HG03571 (cell line): ENCODE results near the gene PIWIL4.
"Not testable (repeated sequence)": the region's sequence is repeated elsewhere in the genome, so short reads cannot be mapped to it uniquely, and the experiment has no call there.

Experiments
- ATAC-seq: cut with Tn5 transposase; IDR thresholded peaks from one replicate; pipeline ENCODE4 v1.9.1; 2021; ENCODE audit not compliant: unreplicated experiment

The PIWIL4 gene

DNA sequence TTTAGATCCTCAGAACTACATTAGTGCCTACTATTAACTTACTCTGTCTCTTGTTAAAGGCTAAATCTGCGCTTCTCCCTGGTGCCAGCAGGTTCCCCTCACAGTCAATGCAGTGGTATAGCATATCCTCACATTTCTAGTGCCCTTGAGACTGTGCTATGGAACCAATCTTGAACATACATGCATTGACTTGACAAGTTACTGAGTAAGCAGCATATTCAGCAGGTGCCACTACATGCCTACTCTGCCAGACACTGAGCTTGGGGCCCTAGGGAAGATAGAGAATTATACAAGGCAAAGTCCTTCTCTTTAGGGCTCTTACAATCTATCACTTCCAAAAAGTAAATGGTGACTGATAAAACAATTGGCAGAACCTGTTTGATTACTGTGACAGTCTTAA, 20.3 kb upstream of the PIWIL4 start:
- ATAC-seq: no peak

DNA sequence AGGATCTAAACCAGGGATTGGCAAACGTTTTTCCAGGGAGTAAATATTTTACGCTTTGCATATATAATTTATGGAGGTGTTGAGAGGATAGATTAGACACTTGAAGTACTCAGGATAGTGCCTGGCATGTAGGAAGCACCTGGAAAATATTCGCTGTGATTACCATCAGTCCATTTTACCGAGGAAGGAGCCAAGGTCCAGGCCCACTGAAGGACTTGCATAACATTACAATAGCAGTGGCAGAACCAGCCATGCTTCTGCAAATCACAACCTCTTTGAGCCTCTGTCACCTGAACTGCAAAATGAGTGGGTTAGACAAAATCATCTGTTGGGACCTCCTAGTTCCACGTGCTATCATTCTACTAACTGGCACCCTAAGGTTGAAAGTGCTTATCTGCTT, 18.0 kb upstream of the PIWIL4 start:
- ATAC-seq: no peak

DNA sequence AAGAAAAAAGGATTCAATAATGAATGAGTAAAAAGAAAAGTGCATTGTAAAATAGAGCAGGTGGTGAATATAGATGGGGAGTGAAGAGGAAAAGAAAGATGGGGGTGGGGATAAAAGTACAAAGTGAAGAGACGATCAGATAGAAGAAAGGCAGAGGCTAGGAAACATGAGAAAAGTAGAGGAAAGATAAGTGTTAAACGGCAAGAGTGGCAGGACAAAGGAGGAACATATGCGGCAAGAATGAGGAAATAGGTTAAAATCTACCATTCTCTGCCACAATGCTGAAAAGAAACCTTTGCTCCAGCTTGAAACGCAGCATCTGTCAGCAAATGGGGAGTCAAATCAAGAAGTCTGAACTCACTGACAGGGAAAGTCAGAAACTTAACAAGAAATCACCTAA, 16.7 kb upstream of the PIWIL4 start:
- no peak for ATAC-seq

DNA sequence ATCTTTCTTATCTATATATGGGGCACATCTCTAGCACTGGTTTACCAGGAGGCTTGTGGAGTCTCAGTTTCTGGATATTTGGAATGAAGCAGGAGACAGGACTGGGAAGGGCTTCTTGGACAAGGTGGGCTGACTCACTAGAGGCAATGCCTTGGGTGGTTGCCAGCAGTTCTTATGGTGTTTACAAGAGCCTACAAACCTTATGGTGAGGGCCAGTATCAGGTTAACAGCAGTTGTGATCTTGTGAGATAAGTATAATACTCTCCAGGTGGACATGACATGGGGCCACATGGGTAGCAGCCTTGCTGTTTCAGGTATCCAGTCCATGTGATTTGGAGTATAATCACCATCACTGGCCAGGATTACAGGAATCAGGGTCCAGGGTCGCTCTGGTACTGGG, 13.2 kb upstream of the PIWIL4 start:
- no peak for ATAC-seq

DNA sequence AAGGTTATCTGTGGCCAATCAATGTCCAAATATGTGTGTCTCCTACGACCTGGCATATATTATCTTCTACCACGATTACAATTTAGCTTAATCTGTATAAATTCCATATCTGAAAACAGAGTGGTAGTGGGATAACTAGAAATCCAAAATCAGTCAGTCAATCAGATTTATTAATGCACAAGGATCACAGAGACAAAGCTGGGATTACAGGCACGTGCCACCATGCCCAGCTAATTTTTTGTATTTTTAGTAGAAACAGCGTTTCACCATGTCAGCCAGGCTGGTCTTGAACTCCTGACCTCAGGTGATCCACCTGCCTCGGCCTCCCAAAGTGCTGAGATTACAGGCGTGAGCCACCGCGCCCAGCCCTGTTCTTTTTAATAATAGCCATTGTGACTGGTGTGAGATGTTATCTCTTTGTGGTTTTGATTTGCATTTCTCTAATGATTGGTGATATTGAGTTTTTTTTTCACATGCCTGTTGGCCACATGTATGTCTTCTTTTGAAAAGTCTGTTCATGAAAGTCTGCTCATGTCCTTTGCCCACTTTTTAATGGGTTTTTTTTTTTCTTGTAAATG, 11.3 kb upstream of the PIWIL4 start:
- ATAC-seq: not testable (repeated sequence)

DNA sequence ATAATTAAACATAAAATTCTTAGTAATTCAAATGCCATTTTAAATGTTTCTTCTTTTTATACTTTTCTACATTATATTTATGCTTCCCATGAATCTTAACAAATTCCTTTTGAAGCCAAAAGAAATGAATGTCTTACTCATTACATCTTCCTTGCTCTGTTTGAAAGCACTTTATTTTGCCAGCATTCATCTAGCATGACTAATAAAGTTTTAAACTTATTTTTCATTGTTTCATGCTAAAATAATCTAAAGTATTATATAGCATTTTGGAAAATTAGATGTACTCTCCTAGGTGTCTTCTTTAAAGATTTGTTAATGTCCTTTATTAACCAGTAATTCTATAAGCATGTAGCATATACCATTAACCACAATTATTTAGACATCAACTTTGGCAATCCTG, 9.7 kb upstream of the PIWIL4 start:
- no peak for ATAC-seq

DNA sequence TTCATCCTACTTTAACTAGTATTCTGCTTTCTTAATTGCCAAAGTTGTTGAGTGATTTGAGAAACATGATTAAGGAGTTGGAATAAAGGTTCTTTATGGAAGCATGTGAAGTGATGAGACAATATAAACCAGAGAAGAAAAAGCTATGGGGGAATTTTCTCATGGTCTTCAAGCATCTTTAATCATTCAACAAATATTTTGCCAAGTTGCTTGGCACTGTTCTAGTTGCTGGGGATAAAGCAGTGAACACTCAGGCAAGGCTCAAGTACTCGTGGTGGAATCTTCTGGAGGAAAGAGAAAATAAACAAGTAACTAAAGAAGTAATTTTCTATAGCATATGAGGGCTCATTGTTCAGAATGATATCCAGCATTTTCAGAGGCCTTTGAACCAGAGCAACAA, 9.2 kb upstream of the PIWIL4 start:
- peak; percentile 9 for ATAC-seq

DNA sequence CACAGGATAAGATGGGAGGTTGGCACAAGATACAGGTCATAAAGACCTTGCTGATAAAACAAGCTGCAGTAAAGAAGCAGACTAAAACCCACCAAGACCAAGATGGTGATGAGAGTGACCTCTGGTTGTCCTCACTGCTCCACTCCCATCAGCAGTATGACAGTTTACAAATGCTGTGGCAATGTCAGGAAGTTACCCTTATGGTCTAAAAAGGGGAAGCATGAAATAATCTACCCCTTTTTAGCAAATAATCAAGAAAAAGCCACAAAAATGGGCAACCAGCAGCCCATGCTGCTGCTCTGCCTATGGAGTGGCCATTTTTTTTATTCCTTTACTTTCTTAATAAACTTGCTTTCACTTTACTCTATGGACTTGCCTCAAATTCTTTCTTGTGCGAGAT, 8.7 kb upstream of the PIWIL4 start:
- ATAC-seq: peak; percentile 71

DNA sequence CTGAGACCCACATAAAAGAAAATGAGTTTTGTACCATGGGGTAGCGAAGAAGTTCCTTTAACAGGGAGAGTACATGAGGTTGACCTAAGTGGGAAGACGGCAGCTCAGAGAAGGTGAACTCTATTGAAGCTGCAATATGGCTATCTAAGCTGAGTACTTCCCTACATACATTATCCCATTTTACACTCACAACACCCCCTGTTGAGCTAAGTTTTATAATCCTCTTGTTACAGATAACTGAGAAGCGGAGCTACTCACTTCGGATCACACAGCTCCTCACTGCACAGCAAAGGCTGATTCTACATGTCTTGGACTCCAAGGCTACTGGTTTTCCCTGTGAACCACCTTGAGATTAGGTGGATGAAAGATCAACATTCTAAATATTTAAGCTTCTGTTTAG, 8.2 kb upstream of the PIWIL4 start:
- no peak for ATAC-seq

DNA sequence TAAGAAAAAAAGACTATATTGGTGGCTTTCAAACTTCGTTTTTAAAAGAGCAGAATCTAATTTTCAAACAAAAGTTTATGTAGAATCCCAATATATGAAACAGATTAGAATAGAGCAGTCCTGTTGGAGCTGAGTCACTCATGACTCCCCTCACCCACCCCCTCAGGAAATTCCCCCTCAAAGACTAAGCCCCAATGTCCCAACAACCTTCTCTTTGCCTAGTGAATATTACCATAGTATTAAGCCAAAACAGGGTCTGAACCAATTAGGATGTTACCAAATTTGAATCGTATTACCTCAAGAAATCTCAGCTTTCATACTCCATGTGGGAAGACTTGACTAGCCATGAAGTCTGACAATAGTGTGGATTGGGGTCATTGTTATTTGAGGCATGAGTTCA, 7.8 kb upstream of the PIWIL4 start:
- no peak for ATAC-seq

DNA sequence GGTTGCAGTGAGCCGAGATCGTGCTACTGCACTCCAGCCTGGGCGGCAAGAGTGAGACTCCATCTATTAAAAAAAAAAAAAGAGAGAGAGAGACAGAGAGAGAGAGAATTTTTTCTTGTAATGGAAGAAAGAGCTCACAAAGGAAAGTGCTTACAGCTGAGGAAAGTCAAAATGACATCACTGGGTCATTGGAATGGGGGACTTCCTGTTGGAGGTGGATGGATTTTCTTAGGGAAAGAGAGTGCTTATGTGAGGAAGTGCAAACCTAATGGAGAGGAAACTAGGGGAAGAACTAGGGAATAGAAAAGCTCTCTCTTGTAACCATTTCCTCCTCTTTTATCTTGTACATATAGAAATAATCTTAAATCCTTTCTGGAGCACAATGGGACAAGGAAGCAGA, 6.3 kb upstream of the PIWIL4 start:
- no peak for ATAC-seq

DNA sequence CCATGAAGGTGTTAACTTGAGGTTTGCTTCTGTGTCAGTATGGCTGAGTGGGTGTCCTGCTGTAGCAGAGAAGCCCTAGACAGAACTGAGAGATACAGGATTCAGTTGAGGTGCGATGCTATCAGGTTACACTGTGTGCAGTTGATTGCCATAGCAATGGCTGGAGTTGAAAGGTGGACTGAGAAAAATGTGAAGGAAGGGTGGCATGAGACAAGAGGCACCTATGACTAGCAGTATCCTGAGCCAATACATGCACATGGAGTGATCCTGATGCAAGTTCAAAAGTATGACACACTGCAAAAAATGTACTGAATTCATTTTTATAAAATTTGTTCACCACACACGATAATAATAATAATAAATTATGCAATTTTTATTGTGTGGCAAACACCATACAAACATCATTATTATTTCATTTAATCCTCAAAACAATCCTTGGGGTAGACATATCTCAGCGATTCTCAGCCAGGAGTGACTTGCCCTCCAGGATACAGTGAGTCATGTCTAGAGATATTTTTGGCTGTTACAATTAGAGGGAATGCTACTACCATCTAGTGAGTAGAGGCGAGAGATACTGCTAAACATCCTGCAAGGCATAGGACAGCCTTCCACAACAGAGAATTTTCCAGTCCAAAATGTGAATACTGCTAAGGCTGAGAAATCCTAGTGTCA, 3.9 kb upstream of the PIWIL4 start:
- ATAC-seq: no peak

DNA sequence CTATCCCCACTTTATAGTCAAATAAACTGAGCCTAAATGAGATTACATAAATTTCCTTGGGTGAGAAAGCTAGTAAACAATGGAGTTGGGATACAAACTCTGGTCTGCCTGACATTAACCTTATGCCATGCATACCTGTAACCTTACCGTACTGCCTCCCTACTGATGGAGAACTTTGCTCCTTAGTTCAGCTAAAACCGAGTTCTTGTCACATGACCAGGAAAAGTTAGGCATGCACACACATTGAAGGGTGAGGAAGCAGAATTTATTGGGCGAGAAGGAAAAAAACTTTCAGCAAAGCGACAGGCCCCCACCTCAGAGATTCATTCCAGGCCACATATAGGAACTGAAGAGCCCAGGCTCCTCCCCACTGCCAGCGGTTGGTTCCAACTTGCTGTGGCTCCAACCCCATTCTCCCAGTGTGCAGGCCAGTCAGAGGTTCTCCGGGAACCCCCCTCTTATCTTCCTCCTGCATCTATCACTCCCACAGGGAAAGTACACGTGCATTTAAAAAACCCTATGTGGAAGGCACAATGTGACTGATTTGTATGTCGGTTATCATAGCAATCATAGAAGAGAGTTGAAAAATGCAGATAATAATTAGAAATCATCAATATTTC, 3.2 kb upstream of the PIWIL4 start:
- ATAC-seq: no peak

DNA sequence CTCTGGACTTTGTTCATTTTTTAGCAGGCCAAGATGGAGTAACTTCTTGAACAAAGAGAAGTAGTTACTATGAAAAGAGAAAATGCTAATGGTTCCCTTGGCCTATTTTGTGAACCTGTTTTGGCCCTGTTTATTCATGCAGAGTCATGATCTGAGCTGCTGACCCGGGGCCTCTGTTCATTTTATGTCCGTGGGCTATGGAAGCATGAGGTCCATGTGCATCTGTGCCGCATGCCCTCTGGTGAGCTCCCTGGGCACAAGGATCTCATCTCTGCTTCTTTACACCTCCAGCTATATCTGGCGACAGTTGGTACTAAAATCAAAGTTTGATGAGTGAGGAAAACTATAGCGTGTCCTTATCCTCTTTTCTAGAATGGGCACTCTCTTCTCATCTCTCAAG, 1.0 kb downstream of the PIWIL4 start:
- no peak for ATAC-seq

DNA sequence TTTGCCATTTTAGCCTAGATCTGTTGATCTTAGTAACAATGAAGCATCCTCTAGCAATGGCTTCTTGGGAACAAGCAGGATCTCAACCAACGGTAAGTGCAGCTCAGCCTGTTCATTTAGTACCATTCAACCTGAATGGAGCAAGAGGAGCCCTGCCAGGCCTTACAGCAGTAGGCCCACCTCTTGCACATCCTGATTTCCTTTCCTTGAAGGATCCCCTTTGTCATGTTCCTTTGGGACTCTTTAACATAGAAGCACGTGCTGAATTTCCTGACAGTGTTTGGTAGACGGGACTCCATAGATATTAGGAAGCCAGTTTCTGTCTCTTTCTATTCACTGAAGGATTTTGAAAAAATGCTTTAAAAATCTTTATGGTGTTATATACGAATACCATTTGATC, 1.5 kb downstream of the PIWIL4 start:
- ATAC-seq: no peak

DNA sequence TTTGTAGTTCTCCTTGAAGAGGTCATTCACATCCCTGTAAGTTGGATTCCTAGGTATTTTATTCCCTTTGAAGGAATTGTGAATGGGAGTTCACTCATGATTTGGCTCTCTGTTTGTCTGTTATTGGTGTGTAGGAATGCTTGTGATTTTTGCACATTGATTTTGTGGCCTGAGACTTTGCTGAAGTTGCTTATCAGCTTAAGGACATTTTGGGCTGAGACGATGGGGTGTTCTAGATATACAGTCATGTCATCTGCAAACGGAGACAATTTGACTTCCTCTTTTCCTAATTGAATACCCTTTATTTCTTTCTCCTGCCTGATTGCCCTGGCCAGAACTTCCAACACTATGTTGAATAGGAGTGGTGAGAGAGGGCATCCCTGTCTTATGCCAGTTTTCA, 5.8 kb downstream of the PIWIL4 start:
- not testable (repeated sequence) for ATAC-seq

DNA sequence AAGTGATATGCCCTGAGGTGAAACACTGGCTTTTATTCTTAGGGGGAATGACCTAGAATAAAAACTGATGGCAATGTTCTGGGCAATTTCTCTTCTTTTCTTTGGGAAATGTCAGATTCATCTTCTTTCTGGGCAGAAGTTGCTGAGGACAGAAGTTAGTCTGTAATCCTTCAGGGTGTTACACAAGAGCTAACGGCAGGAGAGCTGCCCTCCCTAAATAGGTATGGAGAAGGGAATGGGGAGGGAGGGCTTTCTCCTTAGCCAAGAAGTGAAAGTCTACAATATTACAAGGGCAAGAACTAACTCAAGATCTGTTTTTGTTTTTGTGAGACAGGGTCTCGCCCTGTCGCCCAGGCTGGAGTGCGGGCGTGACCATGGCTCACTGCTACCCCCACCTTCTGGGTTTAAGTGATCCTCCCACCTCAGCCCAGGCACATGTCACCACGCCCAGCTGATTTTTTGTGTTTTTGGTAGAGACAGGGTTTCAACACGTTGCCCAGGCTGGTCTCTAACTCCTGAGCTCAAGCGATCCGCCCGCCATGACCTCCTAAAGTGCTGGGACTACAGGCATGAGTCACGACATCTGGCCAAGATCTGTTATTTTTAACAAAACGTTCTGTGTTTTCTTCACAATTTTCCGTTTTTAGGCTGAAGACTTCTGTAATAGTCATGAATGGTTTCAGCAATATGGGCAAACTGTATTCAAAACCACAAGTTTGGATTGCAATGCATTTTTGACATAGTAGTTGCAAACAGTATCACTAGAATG, 7.2 kb downstream of the PIWIL4 start:
- ATAC-seq: no peak

DNA sequence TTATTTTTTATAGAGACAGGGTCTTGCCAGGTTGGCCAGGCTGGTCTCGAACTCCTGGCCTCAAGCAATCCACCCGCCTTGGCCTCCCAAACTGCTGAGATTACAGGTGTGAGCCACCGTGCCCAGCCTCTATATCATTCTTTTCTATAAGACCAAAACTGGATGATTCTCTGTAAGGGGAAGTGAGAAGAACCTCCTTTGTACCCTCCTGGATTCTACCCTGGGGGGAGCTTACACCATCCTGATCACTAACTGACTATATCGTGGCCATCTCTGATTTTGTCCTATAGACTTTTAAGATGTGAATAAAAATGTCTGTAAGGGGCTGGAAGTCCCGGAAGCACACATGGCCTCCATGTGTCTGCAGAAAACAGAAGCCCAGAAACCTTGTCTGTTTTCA, 9.1 kb downstream of the PIWIL4 start:
- no peak for ATAC-seq

DNA sequence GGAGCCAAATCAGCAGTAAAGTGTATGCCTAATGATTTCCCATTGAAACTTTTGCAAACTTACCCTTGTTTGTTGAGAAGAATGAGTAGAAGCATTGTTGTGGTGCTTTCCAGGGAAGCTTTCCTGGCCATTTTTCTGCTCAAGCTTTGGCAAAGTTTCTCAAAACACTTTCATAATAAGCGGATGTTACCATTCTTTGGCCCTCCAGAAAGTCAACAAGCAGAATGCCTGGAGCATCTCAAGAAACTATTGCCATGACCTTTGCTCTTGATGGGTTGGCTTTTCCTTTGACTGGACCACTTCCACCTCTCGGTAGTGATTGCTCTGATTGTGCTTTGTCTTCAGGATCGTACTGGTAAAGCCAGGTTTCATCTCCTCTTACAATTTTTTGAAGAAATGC, 10.7 kb downstream of the PIWIL4 start:
- ATAC-seq: no peak

DNA sequence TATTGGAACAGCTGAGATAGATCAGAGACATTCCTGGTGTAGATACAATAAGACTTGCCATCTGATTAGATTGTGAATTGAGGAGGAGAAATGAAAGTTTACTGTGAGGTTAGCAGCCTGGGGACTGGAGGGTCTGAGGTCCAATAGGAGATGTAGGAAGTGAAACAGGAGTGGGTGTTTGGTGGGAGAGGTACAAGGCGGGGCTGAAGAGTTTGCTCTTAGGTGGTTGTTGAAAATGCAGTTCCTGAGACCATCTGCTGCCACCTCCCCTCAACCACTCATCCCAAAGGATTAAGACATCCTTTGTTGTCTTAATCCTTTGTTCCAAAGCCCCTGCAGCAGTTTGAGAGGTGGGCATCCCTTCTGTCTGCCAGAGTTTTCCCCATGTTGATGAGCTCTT, 14.8 kb downstream of the PIWIL4 start:
- ATAC-seq: peak; percentile 66

DNA sequence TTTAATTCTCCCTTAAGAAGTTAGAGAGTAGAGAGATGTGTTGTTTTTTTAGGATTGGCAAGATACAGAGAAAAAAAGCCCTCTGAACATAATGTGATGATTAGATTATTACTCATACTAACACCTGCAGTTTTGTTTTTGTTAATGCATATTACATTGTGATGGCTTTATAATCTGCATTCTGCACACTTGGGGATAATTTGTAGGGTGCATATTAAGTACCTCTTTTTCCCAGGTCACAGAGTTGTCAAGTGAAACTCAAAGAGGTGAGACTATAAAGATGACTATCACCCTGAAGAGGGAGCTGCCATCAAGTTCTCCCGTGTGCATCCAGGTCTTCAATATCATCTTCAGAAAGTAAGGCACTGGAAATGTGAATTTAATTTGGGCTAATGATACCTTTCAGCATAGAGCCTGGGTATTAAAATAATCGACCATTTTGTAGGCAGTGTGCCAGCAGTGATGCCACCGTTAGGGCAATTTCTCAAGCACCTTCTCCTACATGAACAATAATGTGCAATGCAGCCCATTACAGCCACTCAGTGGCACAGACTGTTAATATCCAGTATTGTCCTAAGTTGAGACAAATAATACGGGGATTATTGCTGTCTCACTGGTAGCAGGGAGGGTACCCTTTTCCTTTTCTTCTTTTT, 16.2 kb downstream of the PIWIL4 start:
- ATAC-seq: no peak
